Cerebellar nuclear complex (tissue), 1 donor: Measurements from ENCODE around the gene TPRN.

Experiments
- DNase-seq, 2 experiments: peaks; one replicate each; lab custom pipeline; 2025; lab: John Stamatoyannopoulos, UW

The TPRN gene

GRCh38 chr9:137161558-137162486 is 38.7 kb downstream of the TPRN start:
- DNase-seq: no peak

- DNase-seq: no peak
Observed at GRCh38 chr9:137160716-137161557, 39.6 kb downstream of the TPRN start.

GRCh38 chr9:137160054-137160425 is 40.5 kb downstream of the TPRN start:
- no peak for DNase-seq

GRCh38 chr9:137159105-137160053 is 41.2 kb downstream of the TPRN start:
- no peak for DNase-seq

- no peak for DNase-seq
Observed at GRCh38 chr9:137158625-137159024, 41.9 kb downstream of the TPRN start.

GRCh38 chr9:137157618-137158415 is 42.7 kb downstream of the TPRN start:
- DNase-seq: peak in 1 of 2 experiments; percentile 79

- no peak for DNase-seq
Observed at GRCh38 chr9:137156567-137157375, 43.8 kb downstream of the TPRN start.

GRCh38 chr9:137152844-137153405 is 47.6 kb downstream of the TPRN start:
- no peak for DNase-seq

- no peak for DNase-seq
Observed at GRCh38 chr9:137150617-137151457, 49.7 kb downstream of the TPRN start.

GRCh38 chr9:137149942-137150616 is 50.5 kb downstream of the TPRN start:
- no peak for DNase-seq

GRCh38 chr9:137149363-137149762 is 51.2 kb downstream of the TPRN start:
- no peak for DNase-seq

GRCh38 chr9:137148661-137149060 is 51.9 kb downstream of the TPRN start:
- DNase-seq: no peak

- DNase-seq: no peak
Observed at GRCh38 chr9:137148242-137148641, 52.3 kb downstream of the TPRN start.

GRCh38 chr9:137147793-137148160 is 52.8 kb downstream of the TPRN start:
- no peak for DNase-seq

GRCh38 chr9:137147091-137147792 is 53.3 kb downstream of the TPRN start:
- no peak for DNase-seq

- DNase-seq: no peak
Observed at GRCh38 chr9:137146527-137146918, 54.0 kb downstream of the TPRN start.

GRCh38 chr9:137145731-137146526 is 54.6 kb downstream of the TPRN start:
- no peak for DNase-seq
